Measurements from ENCODE around the gene MICAL3. TPM values are rescaled to one million over a fixed set of nuclear protein-coding genes. Genes with fewer than 3 reads are reported as not detected.

MICAL3 gene
- total and polyA plus RNA-seq, 2 of the 8 experiments (the other 6 are each of a cell fraction or from before 2014, with no cell fraction given): 8.3 to 41.8 TPM

- TF ChIP-seq RAD21 (IDR thresholded peaks at IDR 0.05 in 1 of 2, conservative IDR thresholded peaks at IDR 0.05 in 1 of 2; ENCODE audit: low read depth in 2 of 2, low read length in 2 of 2) (peak; percentile 95 to 99), CTCF (IDR thresholded peaks at IDR 0.05; ENCODE audit: control extremely low read depth in 1 of 3, insufficient read depth in 1 of 3, low read depth in 1 of 3, low read length in 3 of 3) (peak; percentile 94 to 100 (median 98))
Measured at GRCh38 chr22:17830043-17830961, 194.1 kb downstream of the MICAL3 start (continued).
